GM19025 (cell line): ENCODE results near the gene MED27.

ENCODE experiments used
- ATAC-seq: cut with Tn5 transposase; IDR thresholded peaks from one replicate; pipeline ENCODE4 v1.9.1; 2021; ENCODE audit warnings: mild to moderate bottlenecking, low read depth, moderate library complexity; ENCODE audit not compliant: unreplicated experiment

The MED27 gene

DNA sequence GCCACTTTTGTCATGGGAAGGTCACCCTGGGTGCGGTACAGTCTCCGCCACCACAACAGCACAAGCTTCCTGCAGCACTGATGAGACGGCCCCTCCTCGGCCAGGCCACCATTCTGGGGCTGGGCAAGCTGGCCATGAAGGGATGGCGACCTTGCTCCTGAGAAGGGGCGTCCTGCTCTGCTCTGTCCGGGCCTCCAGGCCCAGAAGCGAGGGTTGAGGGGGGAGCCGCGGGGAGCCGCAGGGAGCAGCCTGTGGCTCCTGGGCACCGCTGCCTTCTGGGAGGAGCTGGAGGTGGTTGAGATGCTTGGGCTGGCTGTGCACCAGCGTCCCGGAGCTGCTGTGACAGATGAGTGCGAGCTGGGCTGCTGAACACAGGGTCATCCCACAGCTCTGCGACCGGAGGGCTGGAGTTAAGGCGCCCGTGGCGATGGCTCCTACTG, 255.5 kb downstream of the MED27 start:
- no peak for ATAC-seq

GRCh38 chr9:131823701-131824146, 255.9 kb downstream of the MED27 start:
- ATAC-seq, result no peak

DNA sequence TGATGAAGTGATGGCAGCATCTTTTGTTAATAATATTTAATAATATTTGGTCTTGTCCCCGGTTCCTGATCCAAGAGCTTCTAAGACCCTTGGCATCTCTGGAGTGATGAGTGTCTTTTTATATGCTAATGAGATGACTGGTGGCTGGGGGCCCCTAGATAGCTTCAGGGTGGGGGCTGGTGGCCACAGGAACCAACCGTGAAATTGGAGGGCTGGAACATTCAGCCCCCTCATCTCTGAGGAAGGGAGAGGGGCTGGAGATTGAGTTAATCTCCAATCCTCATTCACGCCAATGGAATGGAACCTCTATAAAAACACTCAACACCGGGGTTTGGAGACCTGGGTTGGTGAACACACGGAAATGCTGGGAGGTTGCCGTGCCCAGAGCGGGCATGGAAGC, 261.6 kb downstream of the MED27 start:
- no peak for ATAC-seq

GRCh38 chr9:131817627-131818026, 262.0 kb downstream of the MED27 start:
- no peak for ATAC-seq

DNA sequence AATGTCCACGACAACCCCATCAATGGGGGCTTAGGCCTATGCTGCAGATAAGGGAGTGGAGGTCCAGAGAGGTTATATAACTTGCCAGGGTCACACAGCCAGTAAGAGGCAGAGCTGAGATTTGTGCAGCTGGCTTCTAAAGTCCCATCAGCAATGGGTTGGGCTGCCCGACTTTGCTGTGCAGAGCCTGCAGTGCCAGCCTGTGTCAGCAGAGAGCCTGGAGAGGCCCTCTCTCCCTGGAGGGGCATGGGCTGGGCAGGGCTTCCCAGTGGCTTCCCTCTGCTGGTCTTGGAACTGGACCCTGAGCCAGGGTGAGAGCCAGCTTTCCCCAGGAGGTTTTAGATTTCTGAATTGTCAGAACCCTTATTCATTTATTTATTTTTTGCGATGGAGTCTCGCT, 262.6 kb downstream of the MED27 start:
- no peak for ATAC-seq

GRCh38 chr9:131815970-131816873, 263.4 kb downstream of the MED27 start:
- no peak for ATAC-seq

DNA sequence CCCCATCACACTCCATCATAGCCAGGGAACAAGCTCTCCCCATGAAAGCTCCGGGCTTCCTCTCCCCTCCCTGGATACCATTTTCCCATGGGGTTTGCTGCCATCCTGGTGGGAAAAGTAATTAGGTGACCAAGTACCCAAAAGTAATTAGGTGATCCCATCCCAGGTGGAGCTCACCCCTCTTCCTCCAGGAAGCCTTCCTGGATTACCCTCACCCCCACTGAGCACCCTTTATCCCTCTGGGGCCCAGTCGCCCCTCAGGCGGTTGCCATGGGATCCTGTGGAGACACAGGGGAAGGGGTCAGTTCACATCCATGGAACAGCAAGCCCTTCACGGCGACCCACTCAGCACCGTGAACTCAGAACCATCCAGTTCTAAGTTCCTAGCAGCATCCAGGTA, 265.0 kb downstream of the MED27 start:
- no peak for ATAC-seq

DNA sequence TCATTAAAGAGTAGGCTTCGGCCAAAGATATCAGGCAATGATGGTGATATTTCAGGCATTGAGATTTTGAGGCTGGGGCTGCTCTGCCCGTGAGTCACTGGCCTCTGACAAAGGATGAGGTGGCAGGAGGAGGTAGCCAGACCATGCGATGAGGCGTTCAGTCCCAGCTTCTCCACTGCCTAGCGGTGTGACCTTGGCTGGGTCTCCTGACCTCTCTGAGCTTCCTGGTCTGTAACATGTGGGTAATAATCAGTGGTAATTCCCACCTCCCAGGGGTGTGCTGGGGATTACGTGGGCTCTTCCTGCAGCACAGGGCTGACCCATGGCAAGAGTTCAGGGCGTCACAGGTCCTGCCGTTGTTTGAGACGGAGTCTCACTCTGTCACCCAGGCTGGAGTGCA, 266.6 kb downstream of the MED27 start:
- ATAC-seq, result no peak

- ATAC-seq, result no peak
Observed at GRCh38 chr9:131812116-131812790, 267.4 kb downstream of the MED27 start.

DNA sequence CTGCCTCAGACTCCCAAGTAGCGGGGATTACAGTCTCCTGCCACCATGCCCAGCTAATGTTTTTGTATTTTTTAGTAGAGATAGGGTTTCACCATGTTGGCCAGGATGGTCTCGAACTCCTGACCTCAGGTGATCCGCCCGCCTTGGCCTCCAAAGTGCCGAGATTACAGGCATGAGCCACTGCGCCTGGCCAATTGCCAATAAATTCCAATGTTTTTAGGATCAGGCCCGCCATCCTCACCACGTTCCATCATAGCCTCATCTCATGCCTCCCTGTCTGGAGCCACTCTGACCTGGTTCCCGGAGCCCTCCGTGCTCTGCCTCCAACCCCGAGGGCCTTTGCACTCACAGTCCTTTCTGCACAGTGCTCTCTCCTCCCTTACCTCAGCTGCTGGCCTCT, 268.3 kb downstream of the MED27 start:
- ATAC-seq, result no peak

- no peak for ATAC-seq
Observed at GRCh38 chr9:131810351-131811170, 269.1 kb downstream of the MED27 start.
